GM19351 (cell line): Measurements from ENCODE around the gene ACKR2.
"Not testable (repeated sequence)": the region's sequence is repeated elsewhere in the genome, so short reads cannot be mapped to it uniquely, and the experiment has no call there.

Source experiments
- ATAC-seq: cut with Tn5 transposase; IDR thresholded peaks from one replicate; pipeline ENCODE4 v1.9.1; 2021; ENCODE audit warnings: mild to moderate bottlenecking, moderate library complexity; ENCODE audit not compliant: unreplicated experiment

ACKR2 gene

DNA sequence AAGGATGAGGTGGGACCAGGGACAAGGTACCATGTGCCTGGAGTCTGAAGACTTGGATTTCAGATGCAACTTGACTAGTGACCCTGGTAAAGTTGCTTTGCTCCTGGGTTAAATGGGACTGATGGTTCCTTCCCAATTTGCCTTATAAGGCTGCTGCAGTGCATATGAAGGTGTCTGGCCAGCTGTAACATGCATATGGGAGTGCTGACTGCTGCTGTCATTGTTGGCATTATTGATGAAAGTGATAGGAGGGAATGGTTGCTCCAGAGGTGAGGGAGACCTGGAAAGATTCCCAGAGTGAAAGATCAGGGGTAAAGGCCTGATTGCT lies 45.9 kb downstream of the ACKR2 start:
- ATAC-seq, result no peak

DNA sequence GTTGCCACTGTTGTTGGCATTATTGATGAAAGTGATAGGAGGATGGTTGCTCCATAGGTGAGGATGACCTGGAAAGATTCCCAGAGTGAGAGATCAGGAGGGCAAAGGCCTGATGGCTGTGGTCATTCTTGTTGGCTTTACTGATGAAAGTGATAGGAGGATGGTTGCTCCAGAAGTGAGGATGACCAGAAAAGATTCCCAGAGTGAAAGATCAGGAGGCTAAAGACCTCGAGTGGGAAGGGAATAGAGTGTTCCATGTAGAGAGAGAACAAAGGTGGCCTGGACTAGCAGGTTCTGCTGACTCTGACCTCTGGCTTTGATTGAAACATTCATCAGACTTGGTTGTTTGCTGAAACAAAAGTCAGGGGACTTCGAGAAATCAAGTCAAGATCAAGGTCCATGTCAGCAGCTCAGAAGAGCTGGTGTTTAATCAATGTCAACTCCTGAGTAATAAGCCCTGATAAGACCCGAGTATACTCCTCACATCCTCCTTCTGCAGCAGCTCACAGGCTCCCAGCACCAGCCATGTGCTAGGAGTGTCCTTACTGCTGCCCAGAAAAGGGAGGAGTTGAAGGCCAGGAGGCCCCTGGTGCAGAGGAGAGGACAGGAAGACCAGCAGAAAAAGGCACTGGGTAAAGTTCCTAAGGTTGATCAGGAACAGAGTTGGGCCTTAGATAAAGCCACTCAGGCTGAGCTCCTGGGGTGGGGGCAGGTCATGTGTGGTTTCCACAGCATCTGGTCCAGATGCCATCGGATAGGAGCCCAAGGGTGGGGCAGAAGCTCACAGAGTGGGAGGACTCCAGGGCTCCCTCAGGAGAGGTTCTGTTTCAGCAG lies 46.5 kb downstream of the ACKR2 start:
- no peak for ATAC-seq

DNA sequence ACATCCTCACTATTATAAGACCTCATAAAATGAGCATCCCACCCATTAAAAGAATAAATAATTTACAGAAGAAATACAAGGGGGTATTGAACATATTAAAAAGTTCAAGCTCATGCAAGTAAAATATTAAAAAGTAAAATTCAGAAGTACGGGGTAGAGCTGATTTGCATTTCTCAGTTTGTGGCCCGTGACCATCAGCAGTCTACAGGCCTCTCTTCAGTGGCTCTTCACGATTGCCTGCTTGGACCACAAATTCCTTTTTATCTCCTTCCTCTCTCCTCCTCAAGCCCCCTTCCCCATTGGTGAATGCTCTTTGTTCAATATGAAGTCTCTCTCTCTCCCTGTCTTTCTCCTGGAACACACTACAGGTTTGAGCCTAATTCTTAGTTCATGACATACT lies 47.3 kb downstream of the ACKR2 start:
- no peak for ATAC-seq

DNA sequence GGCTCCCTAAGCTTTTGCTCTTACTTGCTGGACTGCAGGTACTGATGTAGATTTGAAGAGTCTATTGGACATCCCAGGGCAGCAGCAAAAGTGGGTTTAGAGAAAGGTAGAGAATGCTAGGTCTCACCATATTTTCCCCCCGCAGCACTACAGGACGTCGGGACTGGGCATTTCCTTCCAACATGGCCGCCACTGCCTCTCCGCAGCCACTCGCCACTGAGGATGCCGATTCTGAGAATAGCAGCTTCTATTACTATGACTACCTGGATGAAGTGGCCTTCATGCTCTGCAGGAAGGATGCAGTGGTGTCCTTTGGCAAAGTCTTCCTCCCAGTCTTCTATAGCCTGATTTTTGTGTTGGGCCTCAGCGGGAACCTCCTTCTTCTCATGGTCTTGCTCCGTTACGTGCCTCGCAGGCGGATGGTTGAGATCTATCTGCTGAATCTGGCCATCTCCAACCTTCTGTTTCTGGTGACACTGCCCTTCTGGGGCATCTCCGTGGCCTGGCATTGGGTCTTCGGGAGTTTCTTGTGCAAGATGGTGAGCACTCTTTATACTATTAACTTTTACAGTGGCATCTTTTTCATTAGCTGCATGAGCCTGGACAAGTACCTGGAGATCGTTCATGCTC lies 55.2 kb downstream of the ACKR2 start:
- no peak for ATAC-seq

DNA sequence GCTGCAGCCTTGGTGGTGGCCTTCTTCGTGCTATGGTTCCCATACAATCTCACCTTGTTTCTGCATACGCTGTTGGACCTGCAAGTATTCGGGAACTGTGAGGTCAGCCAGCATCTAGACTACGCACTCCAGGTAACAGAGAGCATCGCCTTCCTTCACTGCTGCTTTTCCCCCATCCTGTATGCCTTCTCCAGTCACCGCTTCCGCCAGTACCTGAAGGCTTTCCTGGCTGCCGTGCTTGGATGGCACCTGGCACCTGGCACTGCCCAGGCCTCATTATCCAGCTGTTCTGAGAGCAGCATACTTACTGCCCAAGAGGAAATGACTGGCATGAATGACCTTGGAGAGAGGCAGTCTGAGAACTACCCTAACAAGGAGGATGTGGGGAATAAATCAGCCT lies 56.0 kb downstream of the ACKR2 start:
- ATAC-seq, result no peak

DNA sequence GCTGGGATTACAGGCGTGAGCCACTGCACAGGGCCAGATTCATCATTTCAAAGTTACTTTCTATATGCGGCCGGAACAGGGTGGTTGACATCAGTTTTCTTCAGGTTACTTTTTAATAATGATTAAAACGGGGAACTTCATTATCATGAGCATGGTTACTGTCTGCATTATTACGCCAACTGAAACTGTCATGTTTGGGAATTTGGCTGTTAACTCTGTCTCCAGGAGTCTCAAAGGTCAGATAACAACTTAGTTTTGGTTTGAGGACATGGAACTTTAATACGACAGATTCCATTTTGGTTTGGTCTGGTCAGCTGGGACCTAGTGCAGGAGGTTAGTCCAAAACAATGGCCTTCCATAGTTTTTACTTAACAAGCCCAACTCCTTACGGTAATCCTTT lies 57.9 kb downstream of the ACKR2 start:
- no peak for ATAC-seq

DNA sequence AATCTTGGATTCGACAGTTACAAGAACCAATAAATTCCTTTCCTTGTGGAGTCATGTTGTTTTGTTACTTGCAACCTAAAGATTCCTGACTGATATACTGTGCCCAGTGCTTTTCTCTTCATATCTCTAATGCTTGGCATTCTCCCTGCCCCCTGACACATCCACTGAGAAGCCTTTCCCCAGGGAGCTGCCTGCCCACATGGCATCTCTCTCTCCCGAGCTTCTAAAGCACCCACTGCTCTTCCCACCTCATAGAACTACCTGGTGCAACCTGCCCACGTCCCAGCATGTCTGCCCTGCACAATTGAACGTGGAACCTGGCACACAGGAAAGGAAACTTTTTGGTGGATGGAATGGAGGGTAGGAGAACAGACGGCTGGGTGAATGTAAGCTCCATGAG lies 59.6 kb downstream of the ACKR2 start:
- ATAC-seq, result no peak

DNA sequence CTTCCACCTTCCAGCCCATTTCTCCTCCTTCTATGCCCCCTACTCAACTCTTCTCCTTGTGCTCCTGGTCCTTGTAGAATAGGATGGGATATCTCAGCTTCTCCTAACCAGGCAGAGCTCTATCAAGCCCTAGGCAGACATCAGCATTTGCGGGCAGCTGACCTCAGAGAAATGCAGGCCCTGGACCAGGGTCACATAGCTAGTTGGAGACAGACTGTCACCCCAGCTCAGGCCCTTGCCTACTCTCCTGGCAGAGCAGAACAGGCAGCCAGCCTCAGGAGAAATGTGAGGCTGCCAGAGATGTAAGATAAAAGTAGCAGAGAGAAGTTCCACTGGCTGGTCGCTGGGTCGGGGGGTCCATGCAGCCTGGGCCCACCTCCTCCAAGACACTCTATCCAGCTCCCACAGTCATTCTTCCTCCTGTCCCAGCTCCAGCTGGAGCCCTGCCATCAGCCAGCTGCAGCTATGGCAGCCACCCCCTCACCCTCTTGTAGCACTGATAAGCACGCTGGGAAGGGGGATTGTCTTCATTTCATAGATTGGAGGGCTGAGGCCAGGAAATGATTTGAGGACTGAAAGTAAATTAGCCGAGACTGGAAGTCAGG lies 62.4 kb downstream of the ACKR2 start:
- ATAC-seq, result no peak

DNA sequence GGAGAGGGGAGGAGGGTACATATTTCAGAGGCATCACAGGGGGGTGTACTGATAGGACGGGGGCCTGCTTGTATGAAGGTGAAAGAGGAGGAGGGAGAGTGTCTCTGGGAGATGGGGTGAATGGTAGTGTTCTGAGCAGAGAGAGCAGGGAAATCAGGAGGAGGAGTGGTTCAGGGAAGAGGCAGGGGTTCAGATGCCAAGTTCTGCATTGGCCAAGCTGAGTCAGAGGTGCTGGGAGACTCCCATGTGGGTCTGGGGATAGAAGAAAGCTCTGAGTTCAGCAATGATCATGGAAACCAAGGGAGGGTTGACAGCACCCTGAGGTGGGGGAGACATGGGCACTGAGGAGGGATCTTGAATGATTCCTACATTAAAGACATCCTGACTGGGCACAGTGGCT lies 63.5 kb downstream of the ACKR2 start:
- ATAC-seq, result no peak

DNA sequence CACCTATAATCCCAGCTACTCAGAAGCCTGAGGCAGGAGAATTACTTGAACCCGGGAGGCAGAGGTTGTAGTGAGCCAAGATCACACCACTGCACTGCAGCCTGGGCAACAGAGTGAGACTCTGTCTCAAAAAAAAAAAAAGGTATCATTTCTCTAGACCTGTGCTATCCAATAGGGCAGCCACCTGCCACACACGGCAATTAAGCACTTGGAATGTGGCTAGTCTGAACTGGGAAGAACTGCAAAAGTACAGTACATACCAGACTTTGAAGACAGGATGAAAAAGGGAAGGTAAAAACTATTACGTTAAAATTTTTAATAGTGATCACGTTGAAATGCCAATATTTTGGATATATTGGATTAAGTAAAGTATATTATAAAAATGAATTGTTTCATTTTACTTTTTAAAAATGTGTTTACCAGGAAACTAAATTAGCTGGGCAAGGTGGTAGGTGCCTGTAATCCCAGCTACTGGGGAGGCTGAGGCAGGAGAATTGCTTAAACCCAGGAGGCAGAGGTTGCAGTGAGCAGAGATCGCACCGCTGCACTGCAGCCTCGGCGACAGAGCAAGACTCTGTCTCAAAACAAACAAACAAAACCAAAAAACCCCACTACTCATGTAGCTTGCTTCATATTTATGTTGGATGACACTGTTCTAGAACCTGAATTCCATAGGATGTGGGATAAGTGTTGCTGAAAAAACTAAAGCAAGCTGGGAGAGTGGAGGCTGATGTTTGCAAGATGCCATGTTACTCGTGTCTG lies 64.2 kb downstream of the ACKR2 start:
- no peak for ATAC-seq

DNA sequence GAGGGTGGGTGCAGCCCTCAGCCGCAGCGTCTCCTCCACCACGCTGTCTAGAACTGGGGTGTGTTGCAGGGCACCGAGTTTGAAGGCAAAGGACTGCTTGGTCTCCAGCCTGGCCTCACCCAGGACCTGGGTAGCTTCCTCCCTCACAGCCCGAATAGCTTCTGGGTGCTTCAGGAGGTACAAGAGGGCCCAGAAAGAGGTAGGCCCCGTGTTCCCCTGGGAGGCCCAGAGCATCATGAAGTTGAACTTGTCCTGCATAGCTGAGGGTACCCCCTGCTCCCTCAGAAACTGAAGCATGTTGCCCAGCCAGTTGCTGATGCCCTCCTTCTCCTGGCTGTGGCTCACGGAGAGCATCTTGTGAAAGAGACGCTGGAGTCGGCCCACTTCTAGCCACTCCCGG lies 65.5 kb downstream of the ACKR2 start:
- ATAC-seq, result no peak

DNA sequence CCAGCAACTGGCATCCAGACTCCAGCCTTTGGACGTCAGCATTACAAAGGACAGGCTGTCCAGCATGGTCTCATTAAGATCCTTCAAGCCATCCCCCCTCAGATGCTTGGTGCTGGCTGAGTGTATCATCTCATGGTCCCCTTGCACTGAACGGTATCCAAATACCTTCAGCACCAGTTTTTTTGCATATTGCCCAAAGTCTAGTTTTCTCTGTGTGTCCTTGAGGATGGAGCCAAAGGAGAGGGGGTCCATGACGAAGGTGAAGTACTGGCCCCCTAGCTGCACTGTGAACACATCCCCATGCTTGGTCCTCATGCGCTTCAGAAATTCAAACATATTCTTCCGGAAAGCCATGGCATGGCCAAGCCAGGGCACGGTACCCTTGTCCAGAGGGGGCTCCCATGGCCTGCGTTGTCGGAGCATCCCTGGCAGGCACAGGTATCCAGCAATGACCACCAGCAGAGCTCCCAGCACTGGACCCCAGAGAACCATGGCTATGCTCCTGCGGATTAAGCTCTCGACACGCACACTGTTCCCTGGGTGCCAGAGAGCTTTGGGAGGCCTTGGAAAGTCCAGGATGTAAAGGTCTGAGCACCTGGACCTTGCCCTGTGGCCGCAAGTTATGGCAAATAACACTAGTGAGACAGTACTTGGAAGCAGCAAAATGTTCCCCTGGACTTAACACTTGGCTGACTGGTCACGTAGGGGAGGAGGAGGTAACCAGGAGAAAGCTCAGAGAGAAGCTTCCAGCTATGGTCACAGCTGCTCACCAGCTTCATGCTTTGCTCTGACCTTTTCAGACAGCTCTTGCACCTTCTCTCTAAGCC lies 66.3 kb downstream of the ACKR2 start, which contains the start of gene CYP8B1:
Gene CYP8B1 (minus strand): TSS at position 555 of the 827 bp plus-strand sequence. CDS start 63 bp downstream, at position 492.
- no peak for ATAC-seq

DNA sequence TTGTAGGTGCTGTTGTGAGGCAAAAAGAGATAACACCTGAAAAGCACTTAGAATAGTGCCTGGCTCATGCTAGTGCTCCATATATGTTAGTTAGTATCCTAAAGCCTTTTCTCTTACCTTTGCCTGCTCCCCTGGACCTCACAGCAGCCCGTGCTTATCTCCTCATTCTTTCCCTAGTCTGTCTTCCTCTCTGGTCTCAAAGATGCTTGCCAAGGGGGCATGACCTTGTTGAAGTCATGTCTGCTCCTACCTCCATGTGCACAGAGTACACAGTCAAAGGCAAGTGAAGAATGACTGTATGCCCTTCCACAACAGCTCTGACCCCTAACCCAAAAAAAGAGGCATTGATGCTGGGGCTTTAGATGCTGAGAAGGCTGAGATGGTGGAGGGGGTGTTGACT lies 67.2 kb downstream of the ACKR2 start:
- ATAC-seq, result no peak

DNA sequence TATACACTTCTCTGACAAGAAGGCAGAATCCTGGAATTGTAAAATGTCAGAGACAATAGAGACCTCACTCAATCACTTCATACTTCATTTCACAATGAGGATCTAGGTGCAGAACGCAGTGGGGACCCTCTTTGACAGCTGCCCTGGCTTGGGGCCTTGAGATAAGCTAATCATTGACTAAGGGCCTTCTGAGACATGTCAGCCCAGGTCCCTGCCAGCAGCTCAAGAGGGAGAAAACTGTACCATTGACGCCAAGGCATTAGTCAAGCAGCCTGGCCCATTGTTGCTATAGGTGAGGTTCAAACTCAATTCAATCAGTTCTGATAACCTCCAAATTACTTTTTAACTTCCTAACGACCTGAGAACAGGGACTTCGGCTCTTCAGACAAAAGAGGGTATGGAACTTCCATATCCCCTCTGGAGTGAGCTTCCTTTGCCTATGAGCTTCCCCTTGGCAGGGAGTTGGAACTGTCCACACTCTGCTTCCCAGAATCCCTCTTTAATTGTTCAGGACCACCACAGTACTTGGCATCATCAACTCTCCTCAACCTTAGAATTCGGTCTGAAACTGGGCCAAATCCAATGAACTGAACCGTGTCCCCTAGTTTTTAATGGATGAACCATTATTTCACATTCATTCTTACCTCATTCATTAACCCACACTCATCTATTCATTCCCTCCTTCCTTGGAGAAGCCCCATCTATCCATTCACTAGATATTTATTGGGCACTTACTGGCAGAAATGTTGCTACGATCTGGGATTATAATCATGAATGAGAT lies 67.9 kb downstream of the ACKR2 start:
- ATAC-seq, result no peak

DNA sequence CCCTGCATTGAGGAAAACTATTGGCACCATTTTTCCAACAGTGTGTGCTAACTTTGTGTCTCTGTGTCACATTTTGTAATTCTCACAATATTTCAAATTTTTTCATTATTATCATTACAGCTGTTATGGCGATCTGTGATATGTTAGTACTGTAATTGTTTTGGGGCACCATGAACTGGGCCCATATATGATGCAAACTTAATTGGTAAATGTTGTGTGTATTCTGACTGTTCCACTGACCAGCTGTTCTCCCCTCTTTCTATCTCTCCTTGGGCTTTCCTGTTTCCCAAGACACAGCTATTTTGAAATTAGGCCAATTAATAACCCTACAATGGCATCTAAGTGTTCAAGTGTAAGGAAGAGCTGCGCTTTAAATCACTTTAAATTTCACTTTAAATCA lies 68.6 kb downstream of the ACKR2 start:
- no peak for ATAC-seq

DNA sequence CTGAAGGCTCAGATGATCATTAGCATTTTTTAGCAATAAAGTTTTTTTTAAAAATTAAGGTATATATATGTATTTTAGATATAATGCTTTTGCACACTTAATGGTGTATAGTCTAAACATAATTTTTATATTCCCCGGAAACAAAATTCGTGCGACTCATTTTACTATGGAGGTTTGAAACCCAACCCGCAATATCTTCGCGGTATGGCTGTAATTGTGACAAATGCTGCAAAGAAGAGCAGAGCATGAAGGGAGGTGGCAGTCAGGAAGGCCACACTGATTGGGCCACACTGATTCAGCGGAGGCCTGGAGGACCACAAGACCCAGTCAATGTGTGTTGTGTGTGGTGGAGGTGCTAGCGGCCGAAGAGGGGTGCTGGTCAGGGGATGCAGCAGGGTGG lies 70.9 kb downstream of the ACKR2 start:
- no peak for ATAC-seq

DNA sequence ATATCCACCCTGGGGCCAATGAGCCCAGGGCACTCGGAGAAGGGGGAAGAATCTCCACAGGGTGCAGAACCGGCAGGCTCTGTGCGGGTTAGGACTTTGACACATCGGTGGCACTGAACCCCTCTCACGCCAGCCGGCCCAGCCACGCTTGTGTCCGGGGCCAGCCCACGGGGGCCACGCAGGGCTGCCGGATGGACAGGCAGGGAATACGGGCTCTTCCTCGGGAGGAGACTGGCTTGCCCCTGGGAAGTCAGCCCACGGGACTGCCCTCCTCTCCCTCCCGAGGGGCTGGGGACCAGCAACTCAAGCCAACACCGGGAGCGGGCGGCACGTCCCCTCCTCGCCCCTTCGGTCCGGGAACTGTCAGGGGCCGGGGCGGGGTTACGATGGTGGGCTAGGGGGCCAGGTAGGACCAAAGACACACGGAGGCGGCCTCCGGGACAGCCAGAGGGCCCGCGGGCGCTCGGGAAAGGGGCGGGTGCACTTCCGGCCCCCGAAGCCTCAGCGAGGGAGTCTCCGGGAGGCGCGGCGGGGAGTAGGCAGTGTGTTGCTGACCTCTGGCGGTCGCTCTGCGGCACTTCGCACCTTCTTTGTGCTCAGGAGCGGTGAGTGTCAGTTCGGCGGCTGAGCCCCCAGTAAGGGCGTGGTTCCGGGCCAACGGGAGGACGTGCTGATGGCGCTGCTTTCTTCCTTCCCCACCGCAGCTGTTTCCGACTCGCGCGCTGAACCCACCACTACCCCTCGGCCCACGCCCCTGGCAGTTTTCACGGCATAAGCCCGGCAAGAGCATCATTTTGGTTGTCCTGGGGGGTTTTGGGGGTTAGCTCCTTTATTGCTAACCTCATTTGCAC lies 71.6 kb downstream of the ACKR2 start:
- ATAC-seq, result peak; percentile 98

DNA sequence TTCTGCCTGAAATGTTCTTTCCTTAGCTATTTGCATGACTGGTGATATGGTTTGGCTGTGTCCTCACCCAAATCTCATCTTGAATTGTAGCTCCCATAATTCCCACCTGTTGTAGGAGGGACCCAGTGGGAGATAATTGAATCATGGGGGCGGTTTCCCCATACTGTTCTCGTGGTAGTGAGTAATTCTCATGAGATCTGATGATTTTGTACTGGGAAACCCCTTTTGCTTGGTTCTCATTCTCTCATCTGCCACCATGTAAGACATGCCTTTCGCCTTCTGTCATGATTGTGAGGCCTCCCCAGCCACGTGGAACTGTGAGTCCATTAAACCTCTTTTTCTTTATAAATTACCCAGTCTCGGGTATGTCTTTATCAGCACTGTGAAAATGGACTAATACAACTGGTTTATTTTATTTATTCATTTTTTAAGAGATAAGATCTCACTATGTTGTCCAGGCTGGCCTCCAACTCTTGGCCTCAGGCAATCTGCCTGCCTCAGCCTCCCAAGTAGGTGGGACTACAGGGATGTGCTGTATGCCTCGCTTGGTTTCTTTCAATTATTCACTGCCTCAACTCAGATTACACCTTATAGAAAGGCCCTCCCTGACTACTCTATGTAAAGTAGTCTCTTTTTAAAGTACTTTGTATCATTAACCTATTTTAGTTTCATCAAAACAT lies 74.1 kb downstream of the ACKR2 start:
- not testable (repeated sequence) for ATAC-seq
